ENCODE measurements around the gene ARID3C.

The ARID3C gene

GRCh38 chr9:34575862-34576596, 52.8 kb downstream of the ARID3C start:
- DNase-seq: no peak

DNA sequence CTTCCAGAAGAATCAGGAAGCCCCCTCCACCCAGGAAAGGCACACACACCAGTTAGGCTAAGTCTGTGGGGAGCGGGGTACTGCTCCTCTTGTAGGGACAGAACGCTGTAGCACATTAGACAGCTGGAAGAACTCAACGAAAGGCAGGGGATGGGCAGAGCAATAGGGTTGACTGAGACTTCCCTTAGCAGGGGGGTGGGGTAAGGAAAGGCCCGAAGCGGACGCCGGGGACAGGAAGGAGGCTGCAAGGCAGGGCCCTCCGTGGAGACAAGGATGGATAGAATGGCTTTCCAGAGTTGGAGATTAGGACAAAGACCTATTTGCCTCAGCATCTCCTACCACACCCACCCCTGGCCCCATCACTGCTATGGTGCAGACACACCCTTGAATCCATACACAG, 53.6 kb downstream of the ARID3C start:
- no peak for DNase-seq

DNA sequence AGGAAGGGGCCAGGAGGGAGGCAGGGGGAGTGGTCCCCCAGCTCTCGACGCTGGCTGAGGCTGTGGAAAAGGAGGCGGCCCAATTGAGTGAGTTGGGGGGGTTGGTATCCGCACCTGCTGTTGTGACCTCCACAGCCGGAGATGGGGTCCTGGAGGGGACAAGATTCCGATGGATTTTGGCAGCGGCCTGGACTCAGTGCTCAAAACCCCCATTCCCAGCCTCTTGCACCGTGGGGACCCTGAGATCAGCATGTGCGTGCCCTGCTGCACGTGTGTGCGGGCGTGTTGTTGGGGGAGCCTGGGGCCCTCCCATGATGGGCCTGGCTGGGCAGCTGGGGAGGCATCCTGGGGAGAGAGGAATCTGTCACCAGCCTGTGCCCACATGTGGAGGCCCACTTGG, 54.3 kb downstream of the ARID3C start:
- no peak for DNase-seq

GRCh38 chr9:34573599-34574325, 55.1 kb downstream of the ARID3C start:
- no peak for DNase-seq

DNA sequence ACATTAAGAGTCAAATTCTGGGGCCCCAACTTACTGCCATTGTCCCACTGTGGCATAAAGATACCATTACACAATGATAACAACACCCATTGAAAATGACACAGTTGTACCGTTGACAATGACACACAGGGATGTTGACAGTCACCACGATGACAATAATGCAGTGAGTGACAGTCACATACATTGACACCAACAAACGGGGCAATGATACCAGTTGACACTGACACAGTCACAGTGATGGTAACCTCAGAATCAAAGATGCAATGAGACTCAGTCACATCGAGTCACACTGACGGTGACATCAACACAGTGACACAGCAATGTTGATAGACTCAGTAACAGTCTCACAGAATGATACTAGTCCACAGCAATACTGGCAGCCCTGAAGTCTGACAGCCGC, 56.2 kb downstream of the ARID3C start:
- no peak for DNase-seq

- DNase-seq: no peak
Measured at GRCh38 chr9:34572092-34572491, 56.8 kb downstream of the ARID3C start.

DNA sequence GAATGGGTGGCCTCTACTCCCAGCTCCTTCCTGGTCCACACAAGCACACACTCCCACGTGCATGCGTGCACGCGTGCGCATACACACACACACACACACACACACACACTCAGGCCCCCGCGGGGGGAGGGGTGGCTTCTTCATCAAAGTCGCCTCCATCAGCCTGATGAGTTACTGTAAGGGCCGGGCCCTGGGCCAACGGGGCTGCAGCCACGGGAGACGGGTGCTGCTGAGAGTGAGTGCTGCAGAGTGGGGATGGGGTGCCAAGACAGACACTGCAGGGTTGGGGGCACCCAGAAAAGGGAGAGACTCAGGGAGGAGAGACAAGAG, 57.4 kb downstream of the ARID3C start:
- no peak for DNase-seq
